Measurements from ENCODE around the gene CCDC188. TPM values are rescaled to one million over a fixed set of nuclear protein-coding genes. Genes with fewer than 3 reads are reported as not detected.

CCDC188 gene
- total RNA-seq, 1 donor from 2014 or later, result 4.3 TPM

- Mint-ChIP-seq H3K27me3 (no peaks in the 10 kb centered on the region), H3K36me3 (no peaks in the 10 kb centered on the region), H3K27ac (no peak overlapping the region), H3K4me1 (ENCODE audit: unreplicated experiment) (no peaks in the 10 kb centered on the region), H3K4me3 (no peak overlapping the region), H3K9me3 (no peaks in the 10 kb centered on the region)
- no peak for DNase-seq (ENCODE audit: extremely low spot score, unreplicated experiment)
- TF ChIP-seq, protein P1, sequence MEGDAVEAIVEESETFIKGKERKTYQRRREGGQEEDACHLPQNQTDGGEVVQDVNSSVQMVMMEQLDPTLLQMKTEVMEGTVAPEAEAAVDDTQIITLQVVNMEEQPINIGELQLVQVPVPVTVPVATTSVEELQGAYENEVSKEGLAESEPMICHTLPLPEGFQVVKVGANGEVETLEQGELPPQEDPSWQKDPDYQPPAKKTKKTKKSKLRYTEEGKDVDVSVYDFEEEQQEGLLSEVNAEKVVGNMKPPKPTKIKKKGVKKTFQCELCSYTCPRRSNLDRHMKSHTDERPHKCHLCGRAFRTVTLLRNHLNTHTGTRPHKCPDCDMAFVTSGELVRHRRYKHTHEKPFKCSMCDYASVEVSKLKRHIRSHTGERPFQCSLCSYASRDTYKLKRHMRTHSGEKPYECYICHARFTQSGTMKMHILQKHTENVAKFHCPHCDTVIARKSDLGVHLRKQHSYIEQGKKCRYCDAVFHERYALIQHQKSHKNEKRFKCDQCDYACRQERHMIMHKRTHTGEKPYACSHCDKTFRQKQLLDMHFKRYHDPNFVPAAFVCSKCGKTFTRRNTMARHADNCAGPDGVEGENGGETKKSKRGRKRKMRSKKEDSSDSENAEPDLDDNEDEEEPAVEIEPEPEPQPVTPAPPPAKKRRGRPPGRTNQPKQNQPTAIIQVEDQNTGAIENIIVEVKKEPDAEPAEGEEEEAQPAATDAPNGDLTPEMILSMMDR (conservative IDR thresholded peaks at IDR 0.05), result no peak
Observed at GRCh38 chr22:20145206-20145831, 5.5 kb downstream of the CCDC188 start.

- H3K9me3 Mint-ChIP-seq, result no peaks in the 10 kb centered on the region
Observed at GRCh38 chr22:20143883-20144665, 6.8 kb downstream of the CCDC188 start.

DNA sequence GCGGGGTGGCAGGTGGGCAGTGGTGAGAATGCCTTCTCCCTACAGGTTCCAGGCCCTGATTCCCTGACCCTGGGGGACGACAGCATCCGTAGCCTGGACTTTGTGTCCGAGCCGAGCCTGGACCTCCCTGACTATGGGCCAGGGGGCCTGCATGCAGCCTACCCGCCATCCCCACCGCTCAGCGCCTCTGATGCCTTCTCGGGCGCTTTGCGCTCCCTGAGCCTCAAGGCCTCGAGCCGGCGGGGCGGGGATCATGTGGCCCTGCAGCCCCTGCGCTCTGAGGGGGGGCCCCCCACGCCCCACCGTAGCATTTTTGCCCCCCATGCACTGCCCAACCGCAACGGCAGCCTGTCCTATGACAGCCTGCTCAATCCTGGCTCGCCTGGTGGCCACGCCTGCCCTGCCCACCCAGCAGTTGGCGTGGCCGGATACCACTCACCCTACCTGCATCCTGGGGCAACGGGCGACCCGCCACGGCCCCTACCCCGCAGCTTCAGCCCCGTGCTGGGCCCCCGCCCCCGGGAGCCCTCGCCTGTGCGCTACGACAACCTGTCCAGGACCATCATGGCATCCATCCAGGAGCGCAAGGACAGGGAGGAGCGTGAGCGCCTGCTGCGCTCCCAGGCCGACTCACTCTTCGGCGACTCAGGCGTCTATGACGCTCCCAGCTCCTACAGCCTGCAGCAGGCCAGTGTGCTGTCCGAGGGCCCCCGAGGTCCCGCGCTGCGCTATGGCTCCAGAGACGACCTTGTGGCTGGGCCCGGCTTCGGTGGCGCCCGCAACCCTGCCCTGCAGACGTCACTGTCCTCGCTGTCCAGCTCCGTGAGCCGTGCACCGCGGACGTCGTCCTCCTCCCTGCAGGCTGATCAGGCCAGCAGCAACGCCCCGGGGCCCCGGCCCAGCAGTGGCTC is 7.9 kb downstream of the CCDC188 start:
- Mint-ChIP-seq H3K9me3 (no peaks in the 10 kb centered on the region), H3K4me1 (ENCODE audit: unreplicated experiment) (no peaks in the 10 kb centered on the region), H3K36me3 (no peaks in the 10 kb centered on the region), H3K4me3 (no peak overlapping the region), H3K27me3 (no peaks in the 10 kb centered on the region), H3K27ac (no peak overlapping the region)
- DNase-seq (ENCODE audit: extremely low spot score, unreplicated experiment), result no peak
- TF ChIP-seq, protein P1 (conservative IDR thresholded peaks at IDR 0.05), result no peak

More at GRCh38 chr22:20143883-20144665, 6.8 kb downstream of the CCDC188 start:
- Mint-ChIP-seq H3K4me3 (no peak overlapping the region), H3K36me3 (no peaks in the 10 kb centered on the region), H3K27me3 (no peaks in the 10 kb centered on the region), H3K4me1 (ENCODE audit: unreplicated experiment) (no peaks in the 10 kb centered on the region), H3K27ac (no peak overlapping the region)
- TF ChIP-seq, protein P1 (conservative IDR thresholded peaks at IDR 0.05), result no peak
- no peak for DNase-seq (ENCODE audit: extremely low spot score, unreplicated experiment)

- H3K4me1 Mint-ChIP-seq (ENCODE audit: unreplicated experiment), result peaks cover 3% of the 10 kb centered on the region
- no peaks in the 10 kb centered on the region for H3K9me3 Mint-ChIP-seq
- H3K36me3 Mint-ChIP-seq, result no peaks in the 10 kb centered on the region
- TF ChIP-seq, protein P1 (conservative IDR thresholded peaks at IDR 0.05), result no peak
- H3K27ac Mint-ChIP-seq, result no peak overlapping the region
- H3K4me3 Mint-ChIP-seq, result no peak overlapping the region
- no peak for DNase-seq (ENCODE audit: extremely low spot score, unreplicated experiment)
- H3K27me3 Mint-ChIP-seq, result no peaks in the 10 kb centered on the region
Observed at GRCh38 chr22:20141186-20142077, 9.4 kb downstream of the CCDC188 start.

DNA sequence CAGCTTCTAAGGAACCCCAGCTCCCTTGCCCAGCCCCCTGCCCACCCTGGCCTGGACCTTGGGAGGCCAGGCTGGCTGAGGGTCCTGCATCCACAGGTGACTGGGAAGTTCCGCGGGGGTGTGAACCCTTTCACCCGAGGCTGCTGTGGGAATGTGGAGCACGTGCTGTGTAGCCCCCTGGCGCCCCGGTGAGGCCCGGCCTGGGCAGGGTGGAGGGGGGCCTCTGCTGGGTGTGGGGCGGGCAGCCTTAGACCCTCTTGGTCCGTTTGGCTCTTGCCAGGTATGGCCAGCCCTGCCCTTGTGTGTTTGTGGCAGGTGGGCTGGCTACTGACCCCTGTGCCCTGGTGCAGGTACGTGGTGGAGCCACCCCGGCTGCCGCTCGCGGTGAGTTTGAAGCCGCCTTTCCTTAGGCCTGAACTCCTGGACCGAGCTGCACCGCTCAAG is 10.3 kb downstream of the CCDC188 start:
- no peak for DNase-seq (ENCODE audit: extremely low spot score, unreplicated experiment)
- no peak overlapping the region for H3K27ac Mint-ChIP-seq
- TF ChIP-seq, protein P1 (conservative IDR thresholded peaks at IDR 0.05), result no peak
- no peaks in the 10 kb centered on the region for H3K9me3 Mint-ChIP-seq
- H3K36me3 Mint-ChIP-seq, result no peaks in the 10 kb centered on the region
- H3K4me1 Mint-ChIP-seq (ENCODE audit: unreplicated experiment), result peaks cover 6% of the 10 kb centered on the region
- H3K27me3 Mint-ChIP-seq, result no peaks in the 10 kb centered on the region
- no peak overlapping the region for H3K4me3 Mint-ChIP-seq

Measured in type B pancreatic cell (in vitro differentiated cells).